SK-N-SH (cell line): ENCODE results near the gene GFPT2. TPM values are rescaled to one million over a fixed set of nuclear protein-coding genes. Genes with fewer than 3 reads are reported as not detected.

ENCODE experiments used
- CTCF ChIA-PET: fragments of 300-600, 350-600 bp; formaldehyde crosslinking; extraction: SDS; loops from one replicate; lab custom pipeline; 2021; lab: Yijun Ruan, JAX
- POLR2A ChIA-PET: fragments of 350-600 bp; sonication (Branson Sonifier 250); formaldehyde crosslinking; extraction: SDS; loops from one replicate; lab custom pipeline; 2020; ENCODE audit warnings: antibody characterized with exemption, inconsistent platforms; lab: Yijun Ruan, JAX
- DNase-seq: peaks from one replicate; pipeline ENCODE4 v3.0.0; 2012
- H2AFZ ChIP-seq: fragments of 200-600 bp; sonication (generic); 2 replicates; pipeline ENCODE4 v1.8.1; 2016; ENCODE audit warnings: antibody characterized with exemption, mild to moderate bottlenecking, low read depth
- H3F3A ChIP-seq: fragments of 200-600 bp; sonication (generic); replicated peaks from 2 replicates; pipeline ENCODE3; 2016; ENCODE audit warnings: antibody characterized with exemption, mild to moderate bottlenecking; ENCODE audit not compliant: insufficient read depth
- H3K27ac ChIP-seq, 2 experiments: fragments of 200-500 bp in 1 of 2; fragments of 200-600 bp in 1 of 2; sonication (Bioruptor generic) in 1 of 2; sonication (generic), shearing (Covaris generic) in 1 of 2; 2 replicates each; pipeline versions ENCODE4 v1.5.1 to v1.6.1; 2014 to 2016; ENCODE audit warnings: low read depth in 2 of 2, inconsistent platforms in 1 of 2, low read length in 1 of 2, mild to moderate bottlenecking in 1 of 2, mixed read lengths in 1 of 2
- H3K27me3 ChIP-seq: fragments of 200-600 bp; sonication (generic), shearing (Covaris generic); 2 replicates; pipeline ENCODE4 v1.6.1; 2016; ENCODE audit warnings: mixed run types; ENCODE audit not compliant: insufficient read depth
- H3K36me3 ChIP-seq, 2 experiments: fragments of 200-500 bp in 1 of 2; fragments of 200-600 bp in 1 of 2; sonication (Bioruptor generic) in 1 of 2; sonication (generic) in 1 of 2; replicated peaks in 1 of 2; 2 replicates each; pipeline versions ENCODE3 to v1.5.1; 2014 to 2016; ENCODE audit warnings: low read length in 1 of 2, mild to moderate bottlenecking in 1 of 2; ENCODE audit not compliant: insufficient read depth in 2 of 2, control insufficient read depth in 1 of 2
- H3K4me1 ChIP-seq, 2 experiments: fragments of 200-500 bp in 1 of 2; fragments of 200-600 bp in 1 of 2; sonication (Bioruptor generic) in 1 of 2; sonication (generic), shearing (Covaris generic) in 1 of 2; 2 replicates each; pipeline versions ENCODE4 v1.5.1 to v1.6.1; 2014 to 2016; ENCODE audit warnings: low read depth in 1 of 2, low read length in 1 of 2, mixed run types in 1 of 2; ENCODE audit not compliant: insufficient read depth in 2 of 2, control insufficient read depth in 1 of 2
- H3K4me2 ChIP-seq: fragments of 200-600 bp; sonication (generic), shearing (Covaris generic); 2 replicates; pipeline ENCODE4 v1.6.1; 2017; ENCODE audit warnings: mixed run types
- H3K4me3 ChIP-seq, 2 experiments: fragments of 200-500 bp in 1 of 2; fragments of 200-600 bp in 1 of 2; sonication (Bioruptor generic) in 1 of 2; sonication (generic), shearing (Covaris generic) in 1 of 2; 2 replicates each; pipeline versions ENCODE4 v1.5.1 to v1.8.1; 2014 to 2016; ENCODE audit warnings: low read depth in 2 of 2, inconsistent platforms in 1 of 2, low read length in 1 of 2, mild to moderate bottlenecking in 1 of 2, mixed read lengths in 1 of 2, moderate library complexity in 1 of 2
- H3K79me2 ChIP-seq: fragments of 200-600 bp; sonication (generic); 2 replicates; pipeline ENCODE4 v1.8.1; 2017; ENCODE audit warnings: mild to moderate bottlenecking; ENCODE audit not compliant: insufficient read depth
- H3K9ac ChIP-seq: fragments of 200-600 bp; sonication (generic); 2 replicates; pipeline ENCODE4 v1.6.1; 2017; ENCODE audit warnings: mixed run types
- H3K9me2 ChIP-seq: fragments of 200-600 bp; sonication (generic); 2 replicates; pipeline ENCODE4 v1.6.1; 2017; ENCODE audit warnings: mixed run types
- H3K9me3 ChIP-seq: fragments of 200-600 bp; sonication (generic); 2 replicates; pipeline ENCODE4 v1.6.1; 2017; ENCODE audit warnings: mixed run types, mild to moderate bottlenecking, moderate library complexity
- H4K20me1 ChIP-seq: fragments of 200-600 bp; sonication (generic); 2 replicates; pipeline ENCODE4 v1.6.1; 2017; ENCODE audit warnings: mild to moderate bottlenecking, mixed run types; ENCODE audit not compliant: insufficient read depth
- CHD2 ChIP-seq: fragments of 150-350 bp; IDR thresholded peaks from 2 replicates; pipeline ENCODE4 v1.6.1; 2018; ENCODE audit warnings: low read length; ENCODE audit not compliant: partially characterized antibody
- ELF1 ChIP-seq: IDR thresholded peaks from 2 replicates; pipeline ENCODE4 v1.4.0; 2012
- EP300 ChIP-seq, 2 experiments: IDR thresholded peaks; 2 replicates each; pipeline versions ENCODE4 v1.4.0 to v1.6.1; 2012; ENCODE audit warnings: borderline replicate concordance in 1 of 2, low read depth in 1 of 2, low read length in 1 of 2
- EZH2phosphoT487 ChIP-seq: fragments of 200-600 bp; sonication (generic); IDR thresholded peaks from 2 replicates; pipeline ENCODE4 v1.6.1; 2017; ENCODE audit warnings: low read depth, mixed run types, mild to moderate bottlenecking, antibody characterized with exemption, moderate library complexity, borderline replicate concordance
- FOSL2 ChIP-seq: IDR thresholded peaks from 2 replicates; pipeline ENCODE4 v1.4.0; 2012; ENCODE audit warnings: low read depth, mild to moderate bottlenecking, moderate library complexity, borderline replicate concordance
- FOXJ3 ChIP-seq: sonication (generic); formaldehyde crosslinking; IDR thresholded peaks from 2 replicates; pipeline ENCODE4 v1.5.1; 2020; ENCODE audit warnings: mild to moderate bottlenecking, missing genetic modification reagents
- FOXM1 ChIP-seq: IDR thresholded peaks from 2 replicates; pipeline ENCODE4 v1.4.0; 2012; ENCODE audit warnings: low read depth, mild to moderate bottlenecking
- IRF3 ChIP-seq: fragments of 150-350 bp; IDR thresholded peaks from 2 replicates; pipeline ENCODE4 v1.6.1; 2016; ENCODE audit warnings: mild to moderate bottlenecking, low read depth, low read length
- JUND ChIP-seq: IDR thresholded peaks from 2 replicates; pipeline ENCODE4 v1.4.0; 2012
- MEF2A ChIP-seq: IDR thresholded peaks from 2 replicates; pipeline ENCODE4 v1.4.0; 2012; ENCODE audit warnings: low read depth, borderline replicate concordance
- MXI1 ChIP-seq: IDR thresholded peaks from 2 replicates; pipeline ENCODE4 v1.6.1; 2012; ENCODE audit warnings: mild to moderate bottlenecking, low read depth, low read length, improper control_type of control experiment
- NRF1 ChIP-seq: IDR thresholded peaks from 2 replicates; pipeline ENCODE4 v1.6.1; 2012; ENCODE audit warnings: low read depth, mild to moderate bottlenecking, low read length
- PBX3 ChIP-seq: IDR thresholded peaks from 2 replicates; pipeline ENCODE4; 2012
- RAD21 ChIP-seq: IDR thresholded peaks from 2 replicates; pipeline ENCODE4 v1.6.1; 2012; ENCODE audit warnings: mild to moderate bottlenecking, low read length
- RFX5 ChIP-seq: IDR thresholded peaks from 2 replicates; pipeline ENCODE4 v1.6.1; 2012; ENCODE audit warnings: mild to moderate bottlenecking, improper control_type of control experiment, low read length
- RXRA ChIP-seq: IDR thresholded peaks from 2 replicates; pipeline ENCODE4 v1.4.0; 2012; ENCODE audit warnings: low read depth, mild to moderate bottlenecking, borderline replicate concordance
- SIN3A ChIP-seq: IDR thresholded peaks from 2 replicates; pipeline ENCODE4 v1.6.1; 2012; ENCODE audit warnings: low read depth, mild to moderate bottlenecking, low read length, moderate library complexity, borderline replicate concordance
- TAF1 ChIP-seq: IDR thresholded peaks from 2 replicates; pipeline ENCODE4 v1.6.1; 2012; ENCODE audit warnings: low read depth, mild to moderate bottlenecking, low read length, moderate library complexity, borderline replicate concordance
- TEAD4 ChIP-seq: IDR thresholded peaks from 2 replicates; pipeline ENCODE4 v1.4.0; 2012; ENCODE audit warnings: mild to moderate bottlenecking, borderline replicate concordance; ENCODE audit not compliant: insufficient read depth
- YY1 ChIP-seq: IDR thresholded peaks from 2 replicates; pipeline ENCODE4 v1.4.0; 2012; ENCODE audit warnings: low read depth, mild to moderate bottlenecking
- ZBTB33 ChIP-seq: IDR thresholded peaks from 2 replicates; pipeline ENCODE4 v1.4.0; 2012; ENCODE audit warnings: low read depth, borderline replicate concordance
- WGBS: methylation state at CpG from one replicate; pipeline ENCODE4 v1.1.6; 2017; ENCODE audit warnings: low lambda C conversion rate; 5-methylcytosine and 5-hydroxymethylcytosine counted together
- polyA plus RNA-seq, 3 experiments: library from polyadenylated mRNA; depleted of rRNA; stranded (reverse); fragments of >200 nt; gene quantifications; 2 replicates each; pipeline ENCODE4 v1.2.3, GENCODE V29; 2012

Gene GFPT2
- polyA plus RNA-seq, 1 of the 3 experiments (the other 2 are of a cell fraction), result 8.1 TPM

GRCh38 chr5:180366326-180366725 lies 13.2 kb upstream of the GFPT2 start:
- H3K27ac ChIP-seq, result no peak overlapping the region
- POLR2A ChIA-PET, result no interaction called here
- no peaks in the 10 kb centered on the region for H3K79me2 ChIP-seq
- WGBS, result 61% methylated on average over 8 of the region's 12 CpGs
- DNase-seq, result peak; percentile 61
- no peaks in the 10 kb centered on the region for H3F3A ChIP-seq
- TF ChIP-seq YY1 (no peak), RAD21 (no peak), TEAD4 (no peak), JUND (no peak), FOSL2 (no peak), SIN3A (no peak), EZH2phosphoT487 (no peak)
- TF ChIP-seq, all 33 proteins: peak for 0
- no peak overlapping the region for H3K4me3 ChIP-seq
- H3K9me3 ChIP-seq, result no peaks in the 10 kb centered on the region
- no peaks in the 10 kb centered on the region for H3K27me3 ChIP-seq
- peaks cover 0 to 7% of the 10 kb centered on the region in 2 experiments; a peak in 1 of 4 replicates for H3K4me1 ChIP-seq
- H3K9ac ChIP-seq, result no peak overlapping the region
- no peaks in the 10 kb centered on the region for H4K20me1 ChIP-seq
- H3K36me3 ChIP-seq, result no peaks in the 10 kb centered on the region
- H2AFZ ChIP-seq, result no peak overlapping the region
- no peak overlapping the region for H3K4me2 ChIP-seq
- CTCF ChIA-PET, result interaction anchor here (0.8 to 1.8 kb wide), 2 partner anchors 38 to 72 kb away, joined by 3 to 4 read pairs; no protein-coding TSS in a partner anchor
- H3K9me2 ChIP-seq, result no peaks in the 10 kb centered on the region

- POLR2A ChIA-PET, result no interaction called here
- no peaks in the 10 kb centered on the region for H3K9me3 ChIP-seq
- H3K36me3 ChIP-seq, result no peaks in the 10 kb centered on the region
- H3K79me2 ChIP-seq, result no peaks in the 10 kb centered on the region
- CTCF ChIA-PET, result interaction anchor here (0.8 to 1.8 kb wide), 2 partner anchors 37 to 72 kb away, joined by 3 to 4 read pairs; no protein-coding TSS in a partner anchor
- no peaks in the 10 kb centered on the region for H3K27me3 ChIP-seq
- no peaks in the 10 kb centered on the region for H3K9me2 ChIP-seq
- H3K4me3 ChIP-seq, result no peak overlapping the region
- H2AFZ ChIP-seq, result no peak overlapping the region
- TF ChIP-seq RXRA, result no peak
- TF ChIP-seq NRF1, result no peak
- TF ChIP-seq ZBTB33, result no peak
- TF ChIP-seq MXI1, result no peak
- TF ChIP-seq RFX5, result no peak
- TF ChIP-seq CHD2, result no peak
- TF ChIP-seq ELF1, result no peak
- TF ChIP-seq EP300 (IDR thresholded peaks at IDR 0.05; ENCODE audit: borderline replicate concordance in 1 of 2, low read depth in 1 of 2, low read length in 1 of 2), result no peak
- no peak for TF ChIP-seq FOXJ3
- TF ChIP-seq RAD21, result no peak
- no peak for TF ChIP-seq FOXM1
- TF ChIP-seq EZH2phosphoT487, result no peak
- no peak for TF ChIP-seq PBX3
- no peak for TF ChIP-seq IRF3
- no peak for TF ChIP-seq MEF2A
- TF ChIP-seq TAF1, result no peak
- no peaks in the 10 kb centered on the region for H4K20me1 ChIP-seq
- DNase-seq, result no peak
- WGBS, result 62% methylated on average over 4 of the region's 4 CpGs
- no peak overlapping the region for H3K27ac ChIP-seq
- no peak overlapping the region for H3K9ac ChIP-seq
- peaks cover 0 to 7% of the 10 kb centered on the region in 2 experiments; a peak in 1 of 4 replicates for H3K4me1 ChIP-seq
- H3F3A ChIP-seq, result no peaks in the 10 kb centered on the region
- no peak overlapping the region for H3K4me2 ChIP-seq
Measured at GRCh38 chr5:180365829-180366228, 12.7 kb upstream of the GFPT2 start.
